ENCODE data around the gene HS3ST4. TPM values are rescaled to one million over a fixed set of nuclear protein-coding genes. Genes with fewer than 3 reads are reported as not detected.

HS3ST4 gene
- total RNA-seq, 1 experiment from 2014 or later, result not detected

DNA sequence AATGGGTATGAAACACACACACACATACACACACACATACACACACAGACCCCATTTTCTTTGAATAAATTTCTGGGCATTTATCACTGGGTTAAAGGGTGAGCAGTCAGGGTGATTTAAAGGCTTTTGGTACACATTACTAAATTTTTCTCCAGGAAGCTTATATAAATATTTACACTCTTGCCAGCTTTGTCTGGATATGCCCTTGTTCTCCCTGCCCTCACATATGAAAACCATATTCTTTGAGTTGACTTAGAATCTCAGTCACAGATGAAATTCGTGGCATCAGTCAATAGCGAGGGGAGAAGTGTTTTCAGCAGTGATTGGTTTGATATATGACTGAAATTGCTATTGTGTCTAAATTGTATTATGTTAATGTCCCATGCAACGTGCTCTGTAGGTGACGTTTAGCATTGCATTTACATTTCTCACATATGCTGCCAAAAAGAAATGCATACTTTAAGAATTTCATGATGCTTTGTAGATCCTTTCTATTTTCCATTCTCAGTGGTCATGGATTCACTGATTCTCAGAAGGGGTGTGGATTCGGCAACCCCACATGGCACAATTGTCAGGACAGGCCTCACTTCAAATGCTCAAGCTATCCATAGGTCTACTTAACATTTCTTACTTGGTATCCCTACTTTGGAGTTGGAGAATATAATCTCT is 34.8 kb downstream of the HS3ST4 start:
- no peaks in the 10 kb centered on the region for H3K4me1 ChIP-seq (ENCODE audit: control insufficient read depth in 1 of 2, insufficient read depth in 2 of 2, low read length in 2 of 2)
- no peak overlapping the region for H3K9ac ChIP-seq (ENCODE audit: low read length)
- DNase-seq (ENCODE audit: low read depth, low spot score) (no peak), ATAC-seq (no peak)
- no TSS peak for BruUV-seq (replicated peaks)
- H3K27ac ChIP-seq (ENCODE audit: low read depth, low read length), result no peak overlapping the region
- no peaks in the 10 kb centered on the region for H3K9me2 ChIP-seq (ENCODE audit: insufficient read depth)
- H3K9me3 ChIP-seq (ENCODE audit: control insufficient read depth in 1 of 2, insufficient read depth in 1 of 2, low read depth in 1 of 2, low read length in 2 of 2), result no peaks in the 10 kb centered on the region
- no peak for TF ChIP-seq POLR2AphosphoS5 (IDR thresholded peaks at IDR 0.05; ENCODE audit: low read depth, low read length)
- CTCF ChIA-PET, result no interaction called here
- POLR2A ChIA-PET, result no interaction called here
- H3K79me2 ChIP-seq (ENCODE audit: insufficient read depth, low read length), result no peaks in the 10 kb centered on the region
- no peak overlapping the region for H3K4me2 ChIP-seq (ENCODE audit: low read length)
- H3K4me3 ChIP-seq (replicated peaks in 1 of 2; ENCODE audit: low read depth in 1 of 2, low read length in 2 of 2), result no peak overlapping the region
- H3K27me3 ChIP-seq (ENCODE audit: insufficient read depth, low read length), result peaks cover 5% of the 10 kb centered on the region; the same call in 1 of the 2 replicates
- RAD21 ChIA-PET (ENCODE audit: low non-redundant PET in 1 of 2, low total read pairs in 2 of 2, uncharacterized antibody in 2 of 2, unreplicated experiment in 2 of 2), result no interaction called here
- no peaks in the 10 kb centered on the region for H4K20me1 ChIP-seq (ENCODE audit: insufficient read depth)
- no peak overlapping the region for H2AFZ ChIP-seq (ENCODE audit: low read depth, low read length, poor library complexity, severe bottlenecking)
- intact Hi-C loops (cut with micrococcal nuclease), result no loop called here
- no peaks in the 10 kb centered on the region for H3K36me3 ChIP-seq (ENCODE audit: control insufficient read depth in 1 of 2, insufficient read depth in 2 of 2, low read length in 2 of 2)

DNA sequence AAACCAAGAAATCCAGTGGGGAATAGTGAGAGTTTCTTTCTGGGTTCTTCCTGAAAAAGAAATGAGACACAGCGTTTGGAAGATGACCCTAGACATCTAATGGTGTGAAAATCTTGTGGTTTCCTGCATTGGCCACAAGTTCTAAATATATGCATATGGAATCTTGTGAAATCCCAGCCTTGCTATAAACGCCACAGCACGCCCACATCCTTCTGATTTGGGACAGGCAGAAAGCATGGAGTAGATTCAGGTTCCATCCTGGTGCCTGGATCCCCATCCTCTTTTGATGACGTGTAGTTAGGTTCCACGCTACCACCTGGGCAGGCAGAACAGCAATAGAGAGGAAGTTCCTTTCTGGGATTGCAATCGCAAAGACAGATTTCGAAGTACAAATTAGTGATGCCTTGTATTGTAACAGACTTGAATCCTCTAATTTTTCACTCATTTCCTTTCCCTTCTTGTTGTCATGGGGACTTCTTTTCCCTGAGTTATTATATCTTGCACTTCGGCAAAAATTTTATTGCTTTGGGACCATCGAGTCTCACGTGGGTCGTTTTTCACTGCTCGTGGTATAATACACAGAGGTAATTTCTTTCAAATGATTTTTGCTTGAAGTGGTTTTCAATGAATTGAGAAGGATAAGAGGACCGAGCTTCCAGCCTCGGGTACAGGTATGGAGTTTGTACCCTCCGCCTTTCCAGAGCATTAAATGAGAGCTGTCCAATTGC is 37.6 kb downstream of the HS3ST4 start:
- no TSS peak for BruUV-seq (replicated peaks)
- no peaks in the 10 kb centered on the region for H3K79me2 ChIP-seq (ENCODE audit: insufficient read depth, low read length)
- H3K9me2 ChIP-seq (ENCODE audit: insufficient read depth), result no peaks in the 10 kb centered on the region
- no peak overlapping the region for H3K4me3 ChIP-seq (replicated peaks in 1 of 2; ENCODE audit: low read depth in 1 of 2, low read length in 2 of 2)
- DNase-seq (ENCODE audit: low read depth, low spot score) (no peak), ATAC-seq (no peak)
- ChIA-PET RAD21 (ENCODE audit: low non-redundant PET in 1 of 2, low total read pairs in 2 of 2, uncharacterized antibody in 2 of 2, unreplicated experiment in 2 of 2) (no interaction called here), POLR2A (no interaction called here), CTCF (no interaction called here)
- no peak overlapping the region for H3K9ac ChIP-seq (ENCODE audit: low read length)
- H3K27me3 ChIP-seq (ENCODE audit: insufficient read depth, low read length), result peaks cover 8% of the 10 kb centered on the region; the same call in 1 of the 2 replicates
- H3K4me1 ChIP-seq (ENCODE audit: control insufficient read depth in 1 of 2, insufficient read depth in 2 of 2, low read length in 2 of 2), result no peaks in the 10 kb centered on the region
- H2AFZ ChIP-seq (ENCODE audit: low read depth, low read length, poor library complexity, severe bottlenecking), result no peak overlapping the region
- H3K36me3 ChIP-seq (ENCODE audit: control insufficient read depth in 1 of 2, insufficient read depth in 2 of 2, low read length in 2 of 2), result no peaks in the 10 kb centered on the region
- H3K4me2 ChIP-seq (ENCODE audit: low read length), result no peak overlapping the region
- intact Hi-C loops (cut with micrococcal nuclease), result no loop called here
- H4K20me1 ChIP-seq (ENCODE audit: insufficient read depth), result no peaks in the 10 kb centered on the region
- no peak overlapping the region for H3K27ac ChIP-seq (ENCODE audit: low read depth, low read length)
- H3K9me3 ChIP-seq (ENCODE audit: control insufficient read depth in 1 of 2, insufficient read depth in 1 of 2, low read depth in 1 of 2, low read length in 2 of 2), result no peaks in the 10 kb centered on the region
- TF ChIP-seq, protein P1, sequence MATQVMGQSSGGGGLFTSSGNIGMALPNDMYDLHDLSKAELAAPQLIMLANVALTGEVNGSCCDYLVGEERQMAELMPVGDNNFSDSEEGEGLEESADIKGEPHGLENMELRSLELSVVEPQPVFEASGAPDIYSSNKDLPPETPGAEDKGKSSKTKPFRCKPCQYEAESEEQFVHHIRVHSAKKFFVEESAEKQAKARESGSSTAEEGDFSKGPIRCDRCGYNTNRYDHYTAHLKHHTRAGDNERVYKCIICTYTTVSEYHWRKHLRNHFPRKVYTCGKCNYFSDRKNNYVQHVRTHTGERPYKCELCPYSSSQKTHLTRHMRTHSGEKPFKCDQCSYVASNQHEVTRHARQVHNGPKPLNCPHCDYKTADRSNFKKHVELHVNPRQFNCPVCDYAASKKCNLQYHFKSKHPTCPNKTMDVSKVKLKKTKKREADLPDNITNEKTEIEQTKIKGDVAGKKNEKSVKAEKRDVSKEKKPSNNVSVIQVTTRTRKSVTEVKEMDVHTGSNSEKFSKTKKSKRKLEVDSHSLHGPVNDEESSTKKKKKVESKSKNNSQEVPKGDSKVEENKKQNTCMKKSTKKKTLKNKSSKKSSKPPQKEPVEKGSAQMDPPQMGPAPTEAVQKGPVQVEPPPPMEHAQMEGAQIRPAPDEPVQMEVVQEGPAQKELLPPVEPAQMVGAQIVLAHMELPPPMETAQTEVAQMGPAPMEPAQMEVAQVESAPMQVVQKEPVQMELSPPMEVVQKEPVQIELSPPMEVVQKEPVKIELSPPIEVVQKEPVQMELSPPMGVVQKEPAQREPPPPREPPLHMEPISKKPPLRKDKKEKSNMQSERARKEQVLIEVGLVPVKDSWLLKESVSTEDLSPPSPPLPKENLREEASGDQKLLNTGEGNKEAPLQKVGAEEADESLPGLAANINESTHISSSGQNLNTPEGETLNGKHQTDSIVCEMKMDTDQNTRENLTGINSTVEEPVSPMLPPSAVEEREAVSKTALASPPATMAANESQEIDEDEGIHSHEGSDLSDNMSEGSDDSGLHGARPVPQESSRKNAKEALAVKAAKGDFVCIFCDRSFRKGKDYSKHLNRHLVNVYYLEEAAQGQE (IDR thresholded peaks at IDR 0.05; ENCODE audit: low read depth), result no peak
- TF ChIP-seq, protein P2, sequence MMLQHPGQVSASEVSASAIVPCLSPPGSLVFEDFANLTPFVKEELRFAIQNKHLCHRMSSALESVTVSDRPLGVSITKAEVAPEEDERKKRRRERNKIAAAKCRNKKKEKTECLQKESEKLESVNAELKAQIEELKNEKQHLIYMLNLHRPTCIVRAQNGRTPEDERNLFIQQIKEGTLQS (IDR thresholded peaks at IDR 0.05), result no peak
- TF ChIP-seq POLR2AphosphoS5 (IDR thresholded peaks at IDR 0.05; ENCODE audit: low read depth, low read length), result no peak
- TF ChIP-seq CTCF (IDR thresholded peaks at IDR 0.05 in 2 of 3, conservative IDR thresholded peaks at IDR 0.05 in 1 of 3; ENCODE audit: borderline replicate concordance in 1 of 3, insufficient read depth in 1 of 3, low read depth in 2 of 3, low read length in 2 of 3), result no peak
- no peak for TF ChIP-seq EZH2 (IDR thresholded peaks at IDR 0.05)
- no peak for TF ChIP-seq EZH2phosphoT487 (IDR thresholded peaks at IDR 0.05; ENCODE audit: borderline replicate concordance)
- TF ChIP-seq CEBPB (IDR thresholded peaks at IDR 0.05; ENCODE audit: low read depth), result no peak
- no peak for TF ChIP-seq TCF7L2 (IDR thresholded peaks at IDR 0.05; ENCODE audit: borderline replicate concordance, extremely low read depth, insufficient read depth, insufficient read length)

Measured in HCT116 (cell line).